Measurements from ENCODE around the gene MGAT4B.
"Not testable (repeated sequence)": the region's sequence is repeated elsewhere in the genome, so short reads cannot be mapped to it uniquely, and the experiment has no call there.

Gene MGAT4B

DNA sequence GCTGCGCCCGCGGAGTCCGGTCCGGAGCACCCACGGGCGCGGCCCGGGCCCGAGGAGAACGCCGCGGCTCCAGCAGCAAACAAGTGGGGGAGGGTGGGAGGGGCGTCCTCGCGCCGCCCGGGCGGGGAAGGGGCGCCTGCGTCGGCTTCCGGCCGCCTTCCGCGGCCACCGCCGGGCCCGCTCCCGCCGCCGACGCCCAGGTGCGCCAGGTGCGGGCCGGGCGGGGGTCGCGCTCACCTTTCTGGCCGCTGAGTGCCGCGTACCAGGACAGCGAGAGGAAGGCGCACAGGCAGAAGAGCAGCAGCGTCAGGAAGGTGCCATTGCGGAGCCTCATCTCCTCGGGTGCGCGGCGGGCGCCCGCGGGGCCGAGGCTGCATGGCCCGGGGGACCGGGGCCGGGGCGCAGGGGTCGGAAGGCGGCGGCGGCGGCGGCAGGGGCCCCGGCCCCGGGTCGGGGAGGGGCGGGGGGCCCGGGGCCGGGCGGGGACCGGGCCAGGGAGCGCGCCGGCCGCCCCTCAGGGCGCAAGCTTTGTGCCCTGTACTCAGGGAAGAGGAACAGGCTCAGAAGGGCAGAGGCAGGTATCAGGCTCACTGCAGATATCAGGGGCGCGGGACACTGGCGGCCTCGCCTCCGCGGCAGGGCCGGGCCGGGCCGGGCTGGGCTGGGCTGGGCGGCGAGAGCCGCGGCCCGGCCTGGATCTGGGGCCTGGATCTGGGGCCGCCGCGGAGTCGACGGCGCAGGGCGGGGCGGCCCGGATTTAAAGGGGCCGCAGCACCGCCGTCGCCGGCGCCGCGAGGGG, at the start of gene MGAT4B:
Gene MGAT4B (minus strand): TSS at position 617 of the 799 bp plus-strand sequence. CDS start 283 bp downstream, at position 334.
- peak; percentile 42 for DNase-seq (ENCODE audit: low read depth)

DNA sequence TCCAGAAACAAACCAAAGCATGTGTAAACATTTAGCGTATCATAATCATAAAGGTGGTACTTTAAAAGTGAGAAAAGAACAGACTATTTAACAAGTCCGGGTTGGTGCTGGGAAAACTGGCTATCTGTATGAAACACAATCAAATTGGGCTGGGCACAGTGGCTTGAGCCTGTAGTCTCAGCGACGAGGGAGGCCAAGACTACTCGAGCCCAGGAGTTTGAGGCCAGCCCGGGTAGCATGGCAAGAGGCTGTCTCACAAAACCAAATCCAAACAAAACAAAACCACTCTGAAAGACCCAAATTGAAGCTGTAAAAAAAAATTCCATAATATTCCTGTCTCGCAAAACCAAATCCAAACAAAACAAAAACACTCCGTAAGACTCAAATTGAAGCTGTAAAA, 47.7 kb upstream of the MGAT4B start:
- DNase-seq (ENCODE audit: low read depth): no peak

DNA sequence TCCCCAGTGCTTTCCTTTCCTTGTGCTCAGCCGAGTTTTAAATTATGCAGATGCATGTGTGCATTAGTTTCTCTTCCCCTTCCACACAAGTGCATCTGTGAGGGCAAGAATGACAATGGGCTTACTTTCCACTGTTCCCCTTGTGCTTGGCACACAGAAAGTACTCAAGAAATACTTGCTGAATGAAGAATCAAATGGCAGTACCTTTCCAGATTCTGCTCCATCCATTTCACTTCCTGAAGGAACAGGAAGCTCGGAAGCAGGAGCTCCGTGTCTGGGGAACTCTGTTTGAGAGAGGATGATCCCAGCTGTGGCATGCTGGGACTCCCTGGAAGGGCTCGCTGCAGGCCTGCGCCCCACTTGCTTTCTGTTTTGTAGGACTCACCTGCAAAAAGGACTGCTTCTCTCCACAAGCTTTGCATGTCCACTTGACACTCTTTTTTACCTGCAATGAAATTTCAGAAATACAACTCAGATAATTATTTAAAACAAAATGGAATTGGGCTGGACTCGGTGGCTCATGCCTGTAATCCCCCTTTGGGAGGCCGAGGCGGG, 46.4 kb upstream of the MGAT4B start:
- no peak for DNase-seq (ENCODE audit: low read depth)

DNA sequence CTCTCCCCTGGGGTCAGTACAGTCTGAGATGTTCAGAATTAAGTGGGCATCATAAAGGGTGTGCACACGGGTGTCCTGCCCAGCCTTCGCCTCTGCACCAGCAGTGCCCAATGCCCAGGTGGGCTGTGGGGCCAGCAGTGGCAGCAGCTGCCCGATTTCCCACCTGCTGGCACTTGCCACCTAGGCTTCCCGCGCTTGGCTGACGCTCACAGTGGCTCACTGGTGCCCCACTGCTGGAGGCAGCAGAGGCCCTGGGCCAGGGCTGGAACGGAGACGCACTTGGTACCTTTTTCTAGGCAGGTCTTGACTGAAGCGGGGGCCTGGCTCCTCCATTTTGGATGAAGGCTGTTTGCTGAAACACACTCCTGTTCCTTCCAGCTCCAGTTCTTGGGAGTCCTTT, 35.0 kb upstream of the MGAT4B start:
- no peak for DNase-seq (ENCODE audit: low read depth)

DNA sequence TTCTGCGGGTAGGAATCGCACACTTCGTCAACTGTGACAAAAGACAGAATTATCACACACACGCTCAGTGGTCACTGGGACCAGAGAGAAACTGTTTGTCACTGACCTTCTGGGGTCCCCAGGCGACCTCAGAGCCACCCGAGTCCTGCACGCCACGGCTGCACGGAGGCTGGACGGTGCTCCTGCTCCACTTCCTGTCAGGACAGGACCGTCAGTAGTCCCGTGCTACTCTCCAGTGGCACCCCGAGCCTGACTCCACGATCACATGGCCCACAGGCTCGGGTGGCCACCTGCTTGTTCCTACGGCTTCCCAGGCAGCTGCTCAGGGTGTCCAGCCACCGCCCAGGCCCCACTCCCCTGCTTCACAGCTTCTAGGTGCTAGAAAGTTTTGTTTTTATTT, 34.1 kb upstream of the MGAT4B start:
- no peak for DNase-seq (ENCODE audit: low read depth)

DNA sequence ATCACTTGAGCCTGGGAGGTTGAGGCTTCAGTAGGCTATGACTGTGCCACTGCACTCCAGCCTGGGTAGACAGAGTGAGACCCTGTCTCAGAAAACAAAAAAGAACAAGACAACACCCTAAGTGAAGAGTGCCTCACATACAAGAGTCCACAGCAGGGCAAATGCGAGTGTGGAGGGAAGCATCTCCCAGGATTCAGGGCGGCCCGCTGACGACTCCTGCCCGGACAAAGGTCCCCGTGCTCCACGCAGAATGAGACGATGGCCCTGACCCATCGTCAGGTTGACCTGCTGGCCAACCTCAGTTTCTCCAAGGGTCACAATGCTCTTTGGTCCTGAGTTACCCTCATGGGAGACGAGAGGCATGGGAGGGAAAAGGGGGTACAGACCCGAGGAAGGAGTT, 33.7 kb upstream of the MGAT4B start:
- no peak for DNase-seq (ENCODE audit: low read depth)

DNA sequence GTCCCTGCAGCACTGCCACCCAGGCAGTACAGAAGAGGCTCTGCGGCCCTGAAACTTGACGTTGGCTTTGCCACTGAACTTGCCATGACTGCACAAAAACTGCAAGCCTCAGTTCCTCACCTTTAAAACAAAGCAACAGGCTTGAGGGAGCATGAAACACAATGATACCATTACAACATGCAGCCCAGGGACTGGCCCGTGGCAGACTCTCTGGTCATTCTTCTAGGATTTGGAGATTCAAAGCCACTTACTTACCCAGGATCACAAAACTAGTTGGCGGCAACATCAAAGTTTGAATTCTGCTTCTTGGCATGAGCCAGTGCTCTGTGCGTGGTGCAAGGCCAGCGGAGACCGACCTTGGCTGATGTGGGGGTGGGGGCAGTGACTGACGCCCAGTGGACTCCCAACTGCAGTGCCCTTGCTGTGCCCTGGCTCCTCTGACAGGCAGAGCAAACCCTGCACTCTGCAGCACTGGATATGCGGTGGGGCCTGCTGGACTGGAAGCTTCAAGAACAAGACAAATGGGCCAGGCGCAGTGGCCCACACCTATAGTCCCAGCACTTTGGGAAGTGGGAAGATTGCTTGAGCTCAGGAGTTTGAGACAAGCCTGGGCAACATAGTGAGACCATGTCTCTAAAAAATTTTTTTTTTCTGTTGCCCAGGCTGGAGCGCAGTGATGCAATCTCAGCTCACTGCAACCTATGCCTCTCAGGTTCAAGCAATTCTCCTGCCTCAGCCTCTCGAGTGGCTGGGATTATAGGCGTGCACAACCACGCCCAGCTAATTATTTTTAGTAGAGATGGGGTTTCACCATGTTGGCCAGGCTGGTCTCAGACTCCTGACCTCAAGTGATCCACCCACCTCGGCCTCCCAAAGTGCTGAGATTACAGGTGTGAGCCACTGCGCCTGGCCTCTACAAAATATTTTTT, 32.9 kb upstream of the MGAT4B start:
- no peak for DNase-seq (ENCODE audit: low read depth)

DNA sequence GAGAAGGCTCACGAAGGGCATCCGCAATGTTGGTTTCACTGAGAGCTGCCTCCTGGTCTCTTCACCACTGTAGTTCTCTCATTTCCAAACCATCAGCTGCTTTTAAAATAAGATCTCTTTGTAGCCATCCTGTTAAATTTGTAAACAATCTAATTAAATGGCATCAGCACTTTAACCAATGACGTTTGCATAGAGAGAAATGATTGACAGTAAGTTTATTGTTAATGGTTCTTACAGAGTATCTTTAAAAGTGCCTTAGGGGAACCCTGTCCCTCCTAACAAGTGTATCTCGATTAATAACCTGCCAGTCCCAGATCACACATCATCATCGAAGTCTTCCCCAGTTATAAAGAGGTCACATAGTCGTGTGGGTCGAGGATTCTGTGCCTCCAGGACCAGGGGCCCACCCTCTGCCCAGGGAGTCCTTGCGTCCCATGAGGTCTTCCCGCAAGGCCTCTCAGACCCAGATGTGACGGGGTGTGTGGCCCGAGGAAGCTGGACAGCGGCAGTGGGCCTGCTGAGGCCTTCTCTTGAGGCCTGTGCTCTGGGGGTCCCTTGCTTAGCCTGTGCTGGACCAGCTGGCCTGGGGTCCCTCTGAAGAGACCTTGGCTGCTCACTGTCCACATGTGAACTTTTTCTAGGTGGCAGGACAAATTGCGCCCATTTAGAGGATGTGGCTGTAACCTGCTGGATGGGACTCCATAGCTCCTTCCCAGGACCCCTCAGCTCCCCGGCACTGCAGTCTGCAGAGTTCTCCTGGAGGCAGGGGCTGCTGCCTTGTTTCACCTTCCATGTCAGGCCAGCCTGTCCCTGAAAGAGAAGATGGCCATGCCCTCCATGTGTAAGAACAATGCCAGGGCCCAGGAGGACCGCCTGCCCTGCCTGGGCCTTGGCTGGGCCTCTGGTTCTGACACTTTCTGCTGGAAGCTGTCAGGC, 30.7 kb upstream of the MGAT4B start:
- no peak for DNase-seq (ENCODE audit: low read depth)

DNA sequence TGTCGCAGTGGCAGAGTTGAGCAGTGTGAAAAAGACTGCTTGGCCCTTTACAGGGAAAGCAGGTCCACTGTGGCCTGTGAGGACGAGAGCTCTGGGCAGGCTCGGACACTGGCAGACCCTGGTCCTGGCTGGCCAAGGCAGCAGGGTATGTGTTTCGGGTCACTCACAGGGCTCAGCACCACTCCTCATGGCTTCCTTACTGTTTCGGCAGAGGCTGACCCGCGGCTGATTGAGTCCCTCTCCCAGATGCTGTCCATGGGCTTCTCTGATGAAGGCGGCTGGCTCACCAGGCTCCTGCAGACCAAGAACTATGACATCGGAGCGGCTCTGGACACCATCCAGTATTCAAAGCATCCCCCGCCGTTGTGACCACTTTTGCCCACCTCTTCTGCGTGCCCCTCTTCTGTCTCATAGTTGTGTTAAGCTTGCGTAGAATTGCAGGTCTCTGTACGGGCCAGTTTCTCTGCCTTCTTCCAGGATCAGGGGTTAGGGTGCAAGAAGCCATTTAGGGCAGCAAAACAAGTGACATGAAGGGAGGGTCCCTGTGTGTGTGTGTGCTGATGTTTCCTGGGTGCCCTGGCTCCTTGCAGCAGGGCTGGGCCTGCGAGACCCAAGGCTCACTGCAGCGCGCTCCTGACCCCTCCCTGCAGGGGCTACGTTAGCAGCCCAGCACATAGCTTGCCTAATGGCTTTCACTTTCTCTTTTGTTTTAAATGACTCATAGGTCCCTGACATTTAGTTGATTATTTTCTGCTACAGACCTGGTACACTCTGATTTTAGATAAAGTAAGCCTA, 29.8 kb upstream of the MGAT4B start:
- DNase-seq (ENCODE audit: low read depth): no peak

DNA sequence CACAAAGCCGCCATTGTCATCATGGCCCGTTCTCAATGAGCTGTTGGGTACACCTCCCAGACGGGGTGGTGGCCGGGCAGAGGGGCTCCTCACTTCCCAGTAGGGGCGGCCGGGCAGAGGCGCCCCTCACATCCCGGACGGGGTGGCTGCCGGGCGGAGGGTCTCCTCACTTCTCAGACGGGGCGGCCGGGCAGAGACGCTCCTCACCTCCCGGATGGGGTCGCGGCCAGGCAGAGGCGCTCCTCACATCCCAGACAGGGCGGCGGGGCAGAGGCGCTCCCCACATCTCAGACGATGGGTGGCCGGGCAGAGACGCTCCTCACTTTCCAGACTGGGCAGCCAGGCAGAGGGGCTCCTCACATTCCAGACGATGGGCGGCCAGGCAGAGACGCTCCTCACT, 28.2 kb upstream of the MGAT4B start:
- DNase-seq (ENCODE audit: low read depth): not testable (repeated sequence)

DNA sequence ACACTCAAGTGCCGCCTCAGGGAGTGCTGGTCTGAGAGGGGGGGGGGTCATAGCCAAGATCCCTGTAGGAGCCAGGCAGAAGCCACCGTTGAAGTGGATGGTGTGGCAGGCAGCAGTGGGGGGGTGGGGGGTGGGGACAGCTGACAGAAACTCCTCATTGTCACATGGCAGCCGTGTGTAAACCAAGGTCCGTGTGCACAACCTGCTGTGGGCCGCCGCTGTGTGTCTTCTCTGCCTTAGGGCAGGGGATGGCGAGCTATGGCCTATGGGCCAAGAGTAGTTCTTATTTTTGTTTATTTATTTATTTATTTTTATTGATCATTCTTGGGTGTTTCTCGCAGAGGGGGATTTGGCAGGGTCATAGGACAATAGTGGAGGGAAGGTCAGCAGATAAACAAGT, 27.5 kb upstream of the MGAT4B start:
- DNase-seq (ENCODE audit: low read depth): no peak

DNA sequence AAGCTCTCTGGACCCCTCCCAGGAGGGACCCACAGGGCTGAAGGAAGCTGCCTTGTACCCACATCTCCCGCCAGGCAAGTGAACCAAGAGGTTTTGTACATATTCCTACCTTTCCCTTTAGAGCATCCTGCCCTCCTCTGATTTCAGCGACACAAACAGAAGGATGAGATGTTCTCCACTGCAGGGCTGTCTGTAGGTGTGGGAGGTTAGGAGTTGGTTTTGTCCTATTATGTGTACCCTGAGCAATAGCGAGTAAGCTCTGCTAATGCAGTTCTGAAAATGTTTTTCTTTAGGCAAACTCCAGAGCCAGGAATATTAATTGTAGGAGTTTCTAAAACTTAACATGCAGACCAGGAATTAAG, 27.0 kb upstream of the MGAT4B start:
- DNase-seq (ENCODE audit: low read depth): no peak

DNA sequence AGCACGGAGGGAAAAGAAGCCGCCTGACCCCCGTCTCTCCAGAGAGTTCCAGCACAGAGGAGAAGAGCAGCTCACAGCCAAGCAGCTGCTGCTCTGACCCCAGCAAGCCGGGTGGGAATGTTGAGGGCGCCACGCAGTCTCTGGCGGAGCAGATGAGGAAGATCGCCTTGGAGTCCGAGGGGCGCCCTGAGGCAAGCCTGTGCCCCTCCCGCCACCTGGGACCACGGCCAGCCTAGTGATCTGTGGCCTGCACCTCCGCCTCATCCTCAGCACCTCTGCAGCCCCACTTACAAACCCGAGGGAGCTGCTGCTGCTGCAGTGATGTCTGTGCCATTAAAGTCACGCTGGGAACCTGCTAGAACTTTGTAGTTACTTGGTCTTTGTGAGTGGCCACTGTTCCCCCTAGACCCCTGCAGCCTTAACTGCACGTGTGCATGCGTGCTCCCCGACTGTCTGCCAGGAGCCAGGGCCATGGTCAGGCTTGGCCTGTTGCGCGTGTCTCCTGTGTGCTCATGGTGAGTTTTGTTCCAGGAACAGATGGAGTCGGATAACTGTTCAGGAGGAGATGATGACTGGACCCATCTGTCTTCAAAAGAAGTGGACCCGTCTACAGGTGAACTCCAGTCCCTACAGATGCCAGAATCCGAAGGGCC, 26.5 kb upstream of the MGAT4B start:
- DNase-seq (ENCODE audit: low read depth): no peak

DNA sequence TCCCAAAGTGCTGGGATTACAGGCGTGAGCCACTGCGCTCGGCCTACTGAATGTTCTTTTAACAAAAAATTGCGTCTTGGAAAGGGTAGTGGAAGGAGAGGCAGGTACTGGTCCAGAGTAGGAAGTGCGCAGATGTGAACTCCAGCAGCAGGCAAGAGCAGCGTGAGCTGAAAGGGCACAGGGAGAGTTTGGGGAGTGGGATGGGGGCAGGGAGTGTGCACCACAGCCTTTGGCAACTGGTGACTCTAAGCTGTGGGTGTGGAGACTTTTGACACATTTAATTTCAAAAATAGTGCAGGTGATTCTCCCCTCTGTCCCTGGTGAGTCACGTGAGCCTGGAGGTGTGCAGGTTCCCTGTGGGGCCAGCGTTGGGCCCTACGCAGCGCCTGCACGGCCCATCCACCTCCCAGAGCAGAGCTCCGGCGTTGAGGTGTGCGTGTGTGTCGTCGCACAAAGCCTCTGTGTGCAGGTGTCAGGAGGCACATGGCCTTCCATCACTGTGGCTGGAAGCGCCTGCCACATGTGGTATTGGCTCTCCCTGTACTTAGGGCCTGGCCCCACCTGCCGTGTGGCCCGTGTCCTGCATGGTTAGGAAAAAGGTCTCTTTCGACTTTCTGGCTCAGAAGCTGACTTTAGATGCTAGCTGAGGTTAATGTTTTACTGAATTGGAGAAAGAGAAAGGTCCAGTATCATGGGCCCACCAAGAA, 25.5 kb upstream of the MGAT4B start:
- DNase-seq (ENCODE audit: low read depth): no peak

DNA sequence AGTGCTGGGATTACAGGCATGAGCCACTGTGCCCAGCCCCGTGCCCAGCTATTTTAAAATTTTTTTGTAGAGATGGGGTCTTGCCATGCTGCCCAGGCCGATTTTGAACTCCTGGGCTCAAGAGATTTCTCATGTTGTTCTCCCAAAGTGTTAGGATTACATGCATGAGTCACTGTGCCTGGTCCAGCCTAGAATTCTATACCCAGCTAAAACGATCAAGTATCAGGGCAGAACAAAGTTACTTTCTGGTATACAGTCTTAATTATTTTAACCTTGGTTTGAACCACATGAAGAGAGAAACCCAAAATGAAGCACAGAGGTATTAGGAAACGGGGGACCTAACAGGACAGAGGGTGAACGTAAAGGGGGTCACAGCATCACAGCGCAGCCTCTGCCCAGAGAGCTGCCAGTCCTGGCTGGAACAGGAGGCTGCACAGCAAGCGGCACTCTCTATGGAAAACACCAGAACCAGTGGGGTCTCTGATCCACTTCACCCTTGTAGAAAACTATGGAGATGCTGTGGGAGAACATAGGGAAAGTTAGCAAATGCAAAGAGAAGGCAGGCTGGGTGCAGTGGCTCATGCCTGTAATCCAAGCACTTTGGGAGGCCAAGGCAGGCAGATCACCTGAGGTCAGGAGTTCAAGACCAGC, 24.3 kb upstream of the MGAT4B start:
- DNase-seq (ENCODE audit: low read depth): no peak

DNA sequence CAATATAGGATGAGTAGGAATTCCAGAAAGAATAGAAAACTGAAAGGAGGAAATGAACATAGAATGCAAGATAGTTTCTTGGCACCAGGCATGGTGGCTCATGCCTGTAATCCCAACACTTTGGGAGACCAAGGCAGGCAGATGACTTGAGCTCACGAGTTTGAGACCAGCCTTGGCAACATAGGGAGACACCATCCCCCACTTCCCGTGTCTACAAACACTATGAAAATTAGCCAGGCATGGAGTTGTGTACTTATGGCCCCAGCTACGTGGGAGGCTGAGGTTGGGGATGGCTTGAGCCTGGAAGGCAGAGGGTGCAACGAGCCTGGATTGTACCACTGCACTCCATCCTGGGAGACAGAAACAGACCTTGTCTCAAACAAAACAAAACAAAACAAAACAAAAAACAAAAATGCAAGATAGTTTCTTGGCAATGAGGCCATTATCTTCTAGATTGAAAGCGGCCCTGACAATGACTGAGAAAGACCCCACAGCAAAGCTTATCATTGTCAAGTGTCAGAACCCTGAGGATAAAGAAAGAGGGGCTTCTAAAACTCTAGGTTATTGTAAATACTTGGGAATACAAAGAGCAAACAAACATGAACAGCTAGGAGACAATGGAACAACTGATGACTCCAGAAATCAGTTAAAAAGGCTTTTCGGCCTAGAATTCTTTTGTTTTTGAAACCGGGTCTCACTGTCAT, 23.2 kb upstream of the MGAT4B start:
- DNase-seq (ENCODE audit: low read depth): no peak

DNA sequence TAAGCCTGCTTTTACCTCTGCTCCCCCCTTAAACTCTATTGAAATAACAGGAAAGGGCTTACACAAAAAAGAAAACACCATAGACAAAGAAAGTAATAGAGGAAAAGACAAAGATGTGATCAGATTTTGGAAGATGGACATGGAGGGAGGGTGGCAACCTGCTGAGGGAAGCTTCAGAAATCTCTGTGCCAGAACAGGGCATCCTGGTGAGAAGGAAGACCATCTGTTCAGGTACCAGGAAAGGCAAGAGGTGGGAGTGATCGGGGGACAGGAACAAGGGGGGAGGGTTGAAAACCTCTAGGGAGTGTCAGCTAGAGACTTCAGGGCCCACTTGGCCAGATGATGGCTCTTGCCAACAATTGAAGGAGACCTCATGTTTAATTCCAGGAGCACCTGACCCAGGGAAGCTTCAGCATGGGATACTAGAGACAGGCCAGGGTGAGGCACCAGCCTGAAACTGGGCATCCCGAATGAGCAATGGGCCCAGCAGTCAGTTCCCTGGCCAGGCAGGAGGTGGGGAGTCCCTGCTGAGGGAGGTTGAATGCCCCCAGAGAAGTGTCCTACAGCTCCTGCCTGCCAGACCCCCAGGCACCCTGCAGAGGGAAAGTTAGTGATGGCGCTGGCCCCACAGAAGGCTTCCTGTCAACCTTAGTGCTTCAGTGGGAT, 22.2 kb upstream of the MGAT4B start:
- DNase-seq (ENCODE audit: low read depth): no peak

DNA sequence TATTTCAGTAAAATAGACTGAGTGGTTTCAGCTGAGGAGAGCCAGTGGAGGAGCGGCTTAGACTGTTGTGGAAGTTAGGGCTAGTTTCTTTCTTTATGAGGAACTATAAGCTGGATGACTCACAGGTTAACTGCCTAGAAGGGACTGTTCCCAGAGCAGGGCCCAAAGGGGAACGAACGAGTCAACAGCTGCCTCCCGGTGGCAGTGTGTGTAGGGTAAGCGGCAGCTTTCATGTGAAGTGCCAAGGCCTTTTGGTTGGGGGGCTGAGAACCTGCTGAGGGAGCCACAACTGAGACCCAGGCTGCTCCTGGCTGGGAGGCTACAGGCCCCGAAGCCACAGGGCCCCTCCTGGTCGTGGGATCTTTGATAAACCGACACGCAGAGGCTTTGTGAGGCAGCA, 21.0 kb upstream of the MGAT4B start:
- DNase-seq (ENCODE audit: low read depth): no peak

Data from activated T-helper 9 cell treated with anti-CD3 and anti-CD28 coated beads, Interleukin-2, amount 50 U/mL, for 16 hours (primary cell).